HG03469 (cell line): Measurements from ENCODE around the gene CILP2.

Experiments used
- ATAC-seq: cut with Tn5 transposase; IDR thresholded peaks from one replicate; pipeline ENCODE4 v1.9.1; 2021; ENCODE audit warnings: mild to moderate bottlenecking, moderate library complexity, moderate number of reproducible peaks; ENCODE audit not compliant: unreplicated experiment

Gene CILP2

GRCh38 chr19:19543640-19544039 is 5.6 kb downstream of the CILP2 start:
- ATAC-seq, result no peak

DNA sequence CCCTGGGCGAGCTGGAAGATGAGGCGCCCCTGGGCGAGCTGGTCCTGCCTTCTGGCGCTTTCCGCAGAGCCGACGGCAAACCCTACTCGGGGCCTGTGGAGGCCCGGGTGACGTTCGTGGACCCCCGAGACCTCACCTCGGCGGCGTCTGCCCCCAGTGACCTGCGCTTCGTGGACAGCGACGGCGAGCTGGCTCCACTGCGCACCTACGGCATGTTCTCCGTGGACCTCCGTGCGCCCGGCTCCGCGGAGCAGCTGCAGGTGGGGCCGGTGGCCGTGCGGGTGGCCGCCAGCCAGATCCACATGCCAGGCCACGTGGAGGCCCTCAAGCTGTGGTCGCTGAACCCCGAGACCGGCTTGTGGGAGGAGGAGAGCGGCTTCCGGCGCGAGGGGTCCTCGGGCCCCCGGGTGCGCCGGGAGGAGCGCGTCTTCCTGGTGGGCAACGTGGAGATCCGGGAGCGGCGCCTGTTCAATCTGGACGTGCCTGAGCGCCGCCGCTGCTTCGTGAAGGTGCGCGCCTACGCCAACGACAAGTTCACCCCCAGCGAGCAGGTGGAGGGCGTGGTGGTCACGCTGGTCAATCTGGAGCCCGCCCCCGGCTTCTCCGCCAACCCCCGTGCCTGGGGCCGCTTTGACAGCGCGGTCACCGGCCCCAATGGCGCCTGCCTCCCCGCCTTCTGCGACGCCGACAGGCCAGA is 6.3 kb downstream of the CILP2 start:
- no peak for ATAC-seq

- ATAC-seq, result no peak
Measured at GRCh38 chr19:19544954-19545591, 7.0 kb downstream of the CILP2 start.

DNA sequence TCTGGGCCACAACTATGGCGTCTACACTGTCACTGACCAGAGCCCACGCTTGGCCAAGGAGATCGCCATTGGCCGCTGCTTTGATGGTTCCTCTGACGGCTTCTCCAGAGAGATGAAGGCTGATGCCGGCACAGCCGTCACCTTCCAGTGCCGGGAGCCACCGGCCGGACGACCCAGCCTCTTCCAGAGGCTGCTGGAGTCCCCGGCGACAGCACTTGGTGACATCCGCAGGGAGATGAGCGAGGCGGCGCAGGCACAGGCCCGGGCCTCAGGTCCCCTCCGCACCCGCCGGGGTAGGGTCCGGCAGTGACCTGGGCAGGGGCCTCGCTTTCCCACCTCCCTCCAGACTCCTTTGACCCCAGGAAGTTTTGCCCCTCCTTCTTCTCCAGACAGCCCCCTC is 7.6 kb downstream of the CILP2 start:
- no peak for ATAC-seq

DNA sequence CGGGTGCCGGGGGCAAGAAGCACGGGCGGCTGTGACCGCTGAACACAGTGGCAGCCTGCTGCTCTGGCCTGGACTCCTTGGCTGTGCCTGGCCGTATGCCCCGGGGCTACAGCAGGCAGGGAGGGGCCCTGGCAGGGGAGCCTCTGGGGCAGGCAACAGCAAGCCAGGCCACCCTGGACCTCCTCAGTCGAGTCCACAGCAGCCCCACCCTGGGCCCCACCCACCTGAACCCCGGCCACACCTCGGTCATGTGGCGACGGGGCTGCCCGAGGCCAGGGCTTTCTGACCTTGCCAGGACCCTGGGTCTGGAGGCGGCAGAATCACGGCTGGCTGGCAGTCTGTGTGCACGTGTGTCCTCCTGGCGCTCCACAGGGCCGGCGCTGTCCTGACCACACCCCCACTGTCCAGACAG is 8.7 kb downstream of the CILP2 start:
- no peak for ATAC-seq

GRCh38 chr19:19547674-19548336 is 9.7 kb downstream of the CILP2 start:
- ATAC-seq, result no peak

- ATAC-seq, result no peak
Measured at GRCh38 chr19:19548915-19549759, 11.1 kb downstream of the CILP2 start.

DNA sequence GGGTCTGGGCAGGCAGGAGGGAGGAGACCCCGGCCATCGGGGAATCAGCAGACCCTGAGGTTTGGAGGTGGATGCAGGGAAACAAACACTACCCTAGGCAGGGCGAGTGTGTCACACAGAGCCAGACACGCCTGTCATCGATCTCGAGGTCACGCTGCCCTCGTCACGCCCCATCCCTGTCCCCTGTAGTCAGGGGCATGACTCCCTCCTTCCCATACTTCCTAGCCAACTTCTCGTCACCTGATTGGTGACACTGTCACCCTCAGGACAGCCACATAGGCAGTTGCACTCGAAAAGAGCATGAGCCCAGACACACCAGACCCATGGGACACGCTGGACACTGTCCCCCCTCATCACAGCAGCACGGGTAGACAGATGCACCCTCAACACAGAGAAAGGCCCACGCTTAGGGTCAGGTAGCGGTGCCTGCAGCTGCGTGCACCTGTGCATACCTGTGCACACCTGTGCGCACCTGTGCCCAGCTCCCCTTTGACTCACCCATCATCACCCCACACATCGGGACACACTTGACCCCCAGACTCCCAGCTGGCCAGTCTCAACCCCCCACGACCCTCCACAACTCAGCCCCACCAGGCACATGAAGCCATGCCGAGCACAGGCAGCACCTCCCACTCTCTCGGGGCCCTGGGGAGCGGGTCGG is 11.9 kb downstream of the CILP2 start:
- no peak for ATAC-seq

GRCh38 chr19:19550485-19550929 is 12.4 kb downstream of the CILP2 start:
- no peak for ATAC-seq

DNA sequence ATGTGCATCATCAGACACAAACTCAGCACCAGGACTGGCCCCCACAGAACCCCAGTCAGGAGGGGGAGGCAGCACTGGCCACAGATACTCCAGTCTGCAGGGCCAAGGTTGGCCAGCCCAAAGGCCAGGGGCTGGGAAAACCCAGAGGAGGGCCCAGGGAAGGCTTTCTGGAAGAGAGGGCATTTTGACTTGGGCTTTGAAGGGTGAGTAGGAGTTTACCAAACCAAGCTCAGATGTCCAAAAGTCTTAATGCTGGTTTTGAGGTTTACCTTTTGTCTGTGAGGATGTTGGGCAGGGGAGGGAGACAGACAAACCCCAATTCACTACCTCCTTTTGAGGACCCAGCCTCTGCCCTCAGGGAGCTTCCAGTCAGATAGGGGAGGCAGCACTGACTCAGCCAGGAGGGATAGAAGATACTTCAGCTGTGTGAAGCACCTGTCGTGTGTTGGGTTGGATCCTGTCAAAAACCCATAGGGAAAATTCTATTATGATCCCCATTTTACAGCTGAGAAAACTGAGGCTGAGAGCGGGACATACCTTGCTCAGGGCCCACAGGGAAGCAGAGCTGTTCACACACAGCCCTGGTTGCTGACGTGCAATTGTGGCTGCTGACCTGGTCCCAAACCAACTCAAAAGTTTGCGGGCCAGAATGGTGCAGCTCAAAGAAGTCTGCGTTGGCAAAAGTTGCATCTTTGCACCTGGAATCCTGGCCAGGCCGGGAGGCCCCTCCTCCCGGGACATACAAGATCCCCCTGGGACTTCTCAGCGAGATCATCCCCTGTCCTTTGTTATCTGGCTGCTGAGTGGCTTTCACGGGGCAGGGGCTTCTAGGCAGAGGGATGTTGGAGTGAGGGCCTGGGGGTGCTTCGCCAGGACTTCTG is 13.1 kb downstream of the CILP2 start:
- ATAC-seq, result no peak

DNA sequence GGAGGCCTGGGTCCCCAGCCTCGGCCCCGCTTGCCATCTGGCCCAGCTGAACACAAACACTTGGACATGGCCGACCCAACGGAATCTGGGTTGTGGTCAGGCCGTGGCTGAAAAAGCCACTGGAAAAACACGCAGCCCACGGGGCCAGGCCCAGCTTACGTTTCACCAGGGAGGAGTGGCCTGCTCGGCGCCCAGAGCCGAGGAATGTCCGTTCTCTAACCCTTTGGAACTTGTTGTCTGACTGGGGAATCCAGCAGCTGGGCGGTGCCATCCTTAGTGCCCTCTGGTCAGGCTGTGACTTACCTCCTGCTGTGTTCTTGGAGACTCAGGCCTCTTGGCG is 13.8 kb downstream of the CILP2 start:
- no peak for ATAC-seq

DNA sequence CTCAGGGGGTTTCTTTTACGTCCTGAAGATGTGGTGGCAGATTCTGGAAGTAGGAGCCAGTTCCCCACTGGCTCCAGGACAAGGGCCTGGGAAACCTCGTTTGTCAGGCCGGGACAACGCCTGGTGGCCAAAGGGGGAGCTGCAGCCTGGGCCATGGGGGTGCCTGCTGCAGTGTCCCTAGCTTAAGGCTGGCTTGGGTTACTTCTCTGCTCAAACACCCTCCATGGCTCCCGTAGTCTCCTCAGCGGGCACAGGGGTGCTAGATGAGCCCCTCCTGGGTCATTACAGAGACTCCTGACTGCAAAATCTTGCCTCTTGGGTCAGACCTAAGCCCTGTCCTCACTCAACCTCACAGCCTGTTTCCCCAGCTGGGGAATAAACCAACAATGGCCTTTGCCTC is 14.7 kb downstream of the CILP2 start:
- no peak for ATAC-seq

- no peak for ATAC-seq
Measured at GRCh38 chr19:19553670-19554069, 15.6 kb downstream of the CILP2 start.

DNA sequence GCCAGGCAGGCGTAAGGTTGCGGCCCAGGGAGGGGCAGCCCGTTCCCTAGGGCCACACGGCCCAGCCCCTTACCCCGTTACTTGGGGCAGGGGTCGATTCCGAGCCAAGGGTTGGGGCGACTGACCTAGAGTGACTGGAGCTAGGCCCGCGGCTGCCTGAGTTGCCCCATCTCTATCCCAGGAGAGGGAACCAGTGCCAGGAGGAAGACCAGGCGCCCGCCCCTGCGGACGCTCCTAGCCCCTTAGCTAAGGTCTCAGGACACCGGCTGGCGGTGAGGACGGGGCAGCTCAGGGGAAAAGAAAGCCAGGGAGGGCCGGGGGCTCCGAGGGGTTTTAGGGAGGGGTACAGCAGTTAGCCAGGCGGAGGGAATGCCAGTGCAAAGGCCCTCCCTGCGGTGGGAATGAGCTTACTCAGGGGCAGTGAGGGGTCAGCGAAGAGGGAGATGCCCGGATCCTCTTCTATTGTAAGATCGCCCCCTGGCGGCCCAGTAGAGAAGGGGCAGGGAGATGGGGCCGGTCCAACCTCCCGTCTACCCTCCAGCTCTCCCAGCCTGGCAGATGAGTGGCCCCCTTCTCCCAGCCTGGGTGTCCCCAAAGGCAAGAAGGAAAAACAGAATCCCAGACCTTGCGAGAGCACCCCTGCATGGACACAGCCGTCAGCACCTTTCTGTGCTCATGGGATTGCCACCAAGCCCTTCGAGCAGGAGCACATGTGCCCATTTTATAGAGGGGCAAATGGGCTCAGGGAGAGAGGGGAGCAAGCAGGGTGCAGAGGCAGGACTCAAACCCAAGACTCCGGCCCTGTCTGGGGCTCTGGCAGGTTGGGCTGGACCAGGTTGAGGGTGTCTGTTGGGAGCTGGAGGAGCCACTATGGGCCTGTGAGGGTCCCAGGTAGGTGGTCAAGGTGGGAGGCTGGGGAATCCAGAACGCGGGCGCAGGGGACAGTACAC is 16.3 kb downstream of the CILP2 start:
- no peak for ATAC-seq

DNA sequence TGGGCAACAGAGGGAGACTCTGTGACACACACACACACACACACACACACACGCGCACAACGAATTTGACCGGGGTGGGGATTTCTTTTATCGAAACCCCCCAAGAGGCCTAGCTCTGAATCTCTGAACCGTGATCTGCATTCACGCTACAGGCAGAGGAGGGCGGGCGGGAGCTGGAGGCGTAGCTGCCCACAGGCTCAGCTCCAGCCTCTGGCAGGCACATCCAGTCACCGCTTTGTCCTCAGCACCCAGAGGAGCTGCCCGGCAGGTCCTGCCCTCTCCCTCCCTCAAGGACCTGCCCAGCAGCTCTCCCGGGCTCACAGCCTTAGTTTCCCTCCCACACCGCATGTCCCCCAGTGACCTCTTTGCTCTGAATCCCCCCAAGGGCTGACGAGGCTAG is 20.0 kb downstream of the CILP2 start:
- ATAC-seq, result no peak

- no peak for ATAC-seq
Measured at GRCh38 chr19:19558636-19559035, 20.6 kb downstream of the CILP2 start.

DNA sequence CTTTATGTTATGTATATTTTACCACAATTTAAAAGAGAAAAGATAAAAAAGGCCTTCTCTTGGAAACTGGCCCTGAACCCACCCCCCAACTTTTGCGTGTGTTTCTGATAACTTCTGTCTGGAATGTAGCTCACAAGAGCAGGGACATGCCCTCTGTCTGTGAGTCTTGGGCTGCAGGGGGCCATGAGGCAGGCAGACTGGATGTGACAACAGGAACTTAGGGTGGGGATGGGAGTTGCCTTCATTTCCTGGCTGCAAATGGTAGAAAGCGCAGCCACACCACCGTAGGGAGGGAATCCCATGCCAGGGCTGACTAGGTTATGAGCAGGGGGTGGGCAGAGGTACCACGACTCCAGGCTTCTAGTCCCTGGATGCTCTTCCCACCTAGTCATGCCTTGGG is 21.9 kb downstream of the CILP2 start:
- no peak for ATAC-seq

- ATAC-seq, result no peak
Measured at GRCh38 chr19:19561946-19562664, 24.0 kb downstream of the CILP2 start.
